Astrocyte (in vitro differentiated cells and primary cell): ENCODE results near the gene CFAP210.

Source experiments
- CTCF ChIP-seq: IDR thresholded peaks from 2 replicates; pipeline ENCODE4 v1.5.1; 2011; ENCODE audit warnings: low read depth, mild to moderate bottlenecking, inconsistent platforms, low read length, moderate library complexity; ENCODE audit not compliant: insufficient read depth
- EZH2 ChIP-seq: IDR thresholded peaks from 2 replicates; pipeline ENCODE4 v1.6.1; 2012; ENCODE audit warnings: mild to moderate bottlenecking, low read length, inconsistent platforms; ENCODE audit not compliant: insufficient read depth

DNA sequence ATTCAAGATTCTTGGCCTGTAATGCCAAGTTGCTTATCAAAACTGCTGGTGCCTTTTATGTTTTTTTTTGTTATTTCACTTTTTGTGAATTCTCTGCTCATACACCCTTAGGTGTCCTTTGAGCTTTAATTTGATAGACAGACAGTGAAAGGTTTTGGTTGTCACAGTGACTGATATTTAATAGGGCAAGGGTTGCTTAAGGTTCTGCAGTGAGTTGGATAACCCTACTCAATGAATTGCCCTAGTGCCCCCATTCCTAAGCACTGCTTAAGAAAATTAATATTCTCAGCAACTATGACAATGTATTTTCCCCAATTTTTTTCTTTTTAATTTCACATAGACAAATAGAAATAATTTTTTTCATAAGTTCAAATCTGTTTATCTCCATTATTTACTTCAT is 94.6 kb downstream of the CFAP210 start:
- TF ChIP-seq CTCF (no peak), EZH2 (no peak)
